ENCODE results near the gene SERPINE3.

GRCh38 chr13:51325837-51326236 lies 13.7 kb upstream of the SERPINE3 start:
- TF ChIP-seq CTCF (IDR thresholded peaks at IDR 0.05) (no peak), EZH2phosphoT487 (IDR thresholded peaks at IDR 0.05) (no peak)
